Purkinje cell (primary cell): ENCODE data around the gene FLVCR2. TPM values are rescaled to one million over a fixed set of nuclear protein-coding genes. Genes with fewer than 3 reads are reported as not detected.

Experiments
- polyA plus RNA-seq: library from polyadenylated mRNA; unstranded; fragments of >200 nt; fragmentation: Nextera tagmentation; gene quantifications from 2 replicates; pipeline ENCODE4 v1.2.1, GENCODE V29; 2014

The FLVCR2 gene, protein sequence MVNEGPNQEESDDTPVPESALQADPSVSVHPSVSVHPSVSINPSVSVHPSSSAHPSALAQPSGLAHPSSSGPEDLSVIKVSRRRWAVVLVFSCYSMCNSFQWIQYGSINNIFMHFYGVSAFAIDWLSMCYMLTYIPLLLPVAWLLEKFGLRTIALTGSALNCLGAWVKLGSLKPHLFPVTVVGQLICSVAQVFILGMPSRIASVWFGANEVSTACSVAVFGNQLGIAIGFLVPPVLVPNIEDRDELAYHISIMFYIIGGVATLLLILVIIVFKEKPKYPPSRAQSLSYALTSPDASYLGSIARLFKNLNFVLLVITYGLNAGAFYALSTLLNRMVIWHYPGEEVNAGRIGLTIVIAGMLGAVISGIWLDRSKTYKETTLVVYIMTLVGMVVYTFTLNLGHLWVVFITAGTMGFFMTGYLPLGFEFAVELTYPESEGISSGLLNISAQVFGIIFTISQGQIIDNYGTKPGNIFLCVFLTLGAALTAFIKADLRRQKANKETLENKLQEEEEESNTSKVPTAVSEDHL
- polyA plus RNA-seq = not detected in 2 replicates

DNA sequence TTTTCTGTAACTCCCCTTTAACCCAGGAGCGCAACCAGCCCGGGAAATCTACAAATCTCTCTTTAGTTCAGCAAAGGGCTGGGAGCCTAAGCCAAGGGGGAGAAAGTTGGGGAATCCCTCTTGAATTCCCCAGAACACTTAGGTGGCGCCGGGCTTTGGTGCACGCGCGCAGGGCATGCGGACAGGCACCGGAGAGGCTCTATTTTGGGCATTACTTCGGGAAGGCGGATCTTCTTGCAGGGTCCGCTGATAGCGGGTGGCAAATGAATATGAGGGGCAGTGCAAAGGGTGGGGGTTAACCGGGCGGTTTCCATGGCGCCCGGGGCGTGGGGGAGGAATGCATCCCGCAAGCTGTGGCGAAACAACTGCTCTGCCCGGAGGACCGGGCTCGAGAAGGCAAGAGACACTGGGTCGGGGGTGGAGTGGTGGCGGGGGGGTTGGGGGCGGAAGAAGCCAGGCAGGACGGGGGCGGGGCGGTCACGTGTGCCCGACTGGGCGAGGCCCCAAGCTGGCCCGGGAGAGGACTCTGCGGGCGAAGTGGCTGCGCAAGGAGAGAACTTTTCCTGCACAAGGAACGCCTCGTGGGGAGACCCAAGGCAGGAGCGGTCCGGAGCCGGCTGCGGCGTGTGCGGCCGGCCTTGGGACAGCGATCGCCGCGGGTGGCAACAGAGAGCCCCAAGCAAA, at the start of gene FLVCR2:
Gene FLVCR2, plus strand, starts transcription at position 519 of the 684 bp plus-strand sequence. CDS start 353 bp downstream, outside the sequence.

GRCh38 chr14:75660630-75661498, 82.4 kb downstream of the FLVCR2 start, which contains the start of the genes ERG28 and TTLL5:
ERG28 (minus strand) TSS chr14:75660876; CDS start chr14:75657502, 3,374 bp downstream.
TTLL5 (plus strand) TSS chr14:75661246; CDS start chr14:75663150, 1,904 bp downstream.

Other genes starting within 250 kb of the FLVCR2 start
- 0.82 and 1.3 TPM in 2 replicates for gene JDP2, start 150.6 kb upstream of the FLVCR2 start, polyA plus RNA-seq
- gene BATF, start 56.2 kb upstream of the FLVCR2 start, polyA plus RNA-seq = not detected in 2 replicates
- 320 and 437 TPM in 2 replicates for gene ERG28, start 82.3 kb downstream of the FLVCR2 start, polyA plus RNA-seq
- gene TTLL5, start 82.6 kb downstream of the FLVCR2 start, polyA plus RNA-seq = 92.2 and 119 TPM in 2 replicates